GM18505 (cell line): ENCODE measurements around the gene RAPGEF1.

Experiments
- ATAC-seq: cut with Tn5 transposase; IDR thresholded peaks from one replicate; pipeline ENCODE4 v1.9.1; 2021; ENCODE audit not compliant: unreplicated experiment
- POLR2A ChIP-seq: IDR thresholded peaks from 4 replicates; pipeline ENCODE4 v1.6.1; 2011; ENCODE audit warnings: borderline replicate concordance; ENCODE audit not compliant: insufficient read depth, insufficient read length; ENCODE audit errors: extremely low read depth

The RAPGEF1 gene

DNA sequence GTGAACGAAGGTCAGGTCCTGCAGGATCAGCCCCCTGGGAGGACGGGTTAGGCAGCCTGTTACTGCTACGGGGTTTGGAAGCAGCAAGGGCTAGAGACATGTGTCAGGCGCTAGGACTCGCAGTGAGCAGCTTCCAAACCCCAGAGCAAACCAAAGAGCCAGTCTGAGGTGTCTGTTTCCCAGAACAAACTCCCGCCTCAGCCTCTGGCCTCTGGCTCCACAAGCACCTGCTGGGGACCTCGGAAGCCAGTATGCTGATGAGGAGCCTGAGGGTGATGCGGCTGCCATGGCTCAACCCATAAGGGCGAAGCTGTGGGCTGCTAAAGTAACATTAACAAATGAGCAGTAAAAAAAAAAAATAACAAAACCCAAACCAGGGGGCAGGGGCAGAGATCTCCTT, 159.5 kb downstream of the RAPGEF1 start:
- ATAC-seq: no peak
- TF ChIP-seq POLR2A: no peak

DNA sequence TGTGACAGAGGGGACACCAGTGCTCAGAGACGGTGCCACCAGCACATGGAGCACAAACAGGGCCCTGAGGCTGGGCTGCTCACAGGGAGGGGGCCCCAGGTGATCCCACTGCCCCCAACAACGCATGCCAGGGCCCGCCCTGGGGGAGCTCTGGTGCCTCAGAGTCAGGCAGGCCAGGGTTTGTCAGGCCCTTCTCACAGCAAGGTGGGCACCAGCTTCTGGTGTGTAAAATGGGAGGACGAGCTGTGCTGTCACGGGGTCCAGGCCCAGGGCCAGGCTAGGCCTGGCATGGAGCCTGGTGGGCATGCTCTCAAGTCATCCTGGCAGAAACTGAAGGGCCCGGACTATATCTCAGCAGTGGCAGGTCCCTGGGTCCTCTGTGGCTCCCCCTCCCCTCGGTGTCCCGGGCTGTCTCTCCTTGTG, 160.1 kb downstream of the RAPGEF1 start:
- no peak for ATAC-seq
- TF ChIP-seq POLR2A: no peak

DNA sequence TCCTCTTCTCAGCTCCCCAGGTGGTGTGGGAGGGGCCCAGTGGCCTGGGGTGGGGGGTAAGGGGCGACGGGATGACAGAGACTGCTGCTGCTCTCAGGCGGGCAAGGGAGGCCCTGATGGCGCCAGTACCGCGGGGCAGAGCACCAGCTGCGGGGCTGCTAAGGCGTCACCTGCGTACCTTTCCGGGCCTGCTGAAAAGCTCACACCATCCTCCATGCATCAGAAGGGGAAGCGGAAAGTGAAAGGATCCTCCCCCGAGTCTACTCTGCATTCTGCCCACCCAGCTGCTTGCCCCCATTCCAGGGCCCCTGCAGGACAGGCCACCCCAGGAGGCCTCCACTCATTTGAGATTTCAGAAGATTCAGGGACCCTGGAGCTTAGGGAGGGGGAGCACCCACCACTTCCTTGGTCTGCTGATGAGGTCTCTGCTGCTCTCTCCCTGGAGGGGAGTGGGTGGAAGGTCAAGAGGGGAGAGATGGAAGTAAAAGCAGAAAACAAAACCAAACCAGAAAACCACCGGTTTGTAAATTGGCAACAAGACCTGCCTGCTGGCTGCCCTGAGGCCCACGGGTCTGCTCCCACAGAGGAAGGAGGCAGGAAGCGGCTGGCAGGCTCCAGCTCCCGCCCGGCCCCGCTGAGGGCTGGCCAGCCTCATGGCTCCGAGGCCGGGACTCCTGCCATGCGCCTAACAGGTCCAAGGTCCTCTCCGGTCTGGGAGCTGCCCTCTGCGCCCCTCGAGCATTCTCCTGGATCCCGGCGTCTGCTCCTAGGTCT, 161.0 kb downstream of the RAPGEF1 start:
- ATAC-seq: peak; percentile 59
- no peak for TF ChIP-seq POLR2A

DNA sequence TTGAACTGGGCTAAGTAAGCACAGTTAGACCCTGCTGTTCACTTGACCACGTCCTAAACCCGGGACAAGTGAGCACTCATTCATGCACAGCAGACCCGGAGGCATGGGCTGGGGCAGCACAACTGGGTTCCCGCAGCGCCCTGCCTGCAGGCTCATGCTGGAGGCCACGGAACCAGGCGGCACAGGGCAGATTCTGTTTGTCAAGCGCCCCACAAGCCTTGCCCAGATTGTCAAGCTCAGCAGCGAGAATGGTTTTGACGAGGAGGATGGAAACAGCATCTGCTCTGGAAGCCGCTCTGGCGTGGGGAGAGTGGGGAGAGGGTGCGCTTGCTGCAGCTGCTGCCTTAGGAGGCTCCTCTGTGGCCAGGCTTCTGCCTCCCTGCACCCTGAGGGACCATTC, 161.9 kb downstream of the RAPGEF1 start:
- peak; percentile 14 for TF ChIP-seq POLR2A
- no peak for ATAC-seq

DNA sequence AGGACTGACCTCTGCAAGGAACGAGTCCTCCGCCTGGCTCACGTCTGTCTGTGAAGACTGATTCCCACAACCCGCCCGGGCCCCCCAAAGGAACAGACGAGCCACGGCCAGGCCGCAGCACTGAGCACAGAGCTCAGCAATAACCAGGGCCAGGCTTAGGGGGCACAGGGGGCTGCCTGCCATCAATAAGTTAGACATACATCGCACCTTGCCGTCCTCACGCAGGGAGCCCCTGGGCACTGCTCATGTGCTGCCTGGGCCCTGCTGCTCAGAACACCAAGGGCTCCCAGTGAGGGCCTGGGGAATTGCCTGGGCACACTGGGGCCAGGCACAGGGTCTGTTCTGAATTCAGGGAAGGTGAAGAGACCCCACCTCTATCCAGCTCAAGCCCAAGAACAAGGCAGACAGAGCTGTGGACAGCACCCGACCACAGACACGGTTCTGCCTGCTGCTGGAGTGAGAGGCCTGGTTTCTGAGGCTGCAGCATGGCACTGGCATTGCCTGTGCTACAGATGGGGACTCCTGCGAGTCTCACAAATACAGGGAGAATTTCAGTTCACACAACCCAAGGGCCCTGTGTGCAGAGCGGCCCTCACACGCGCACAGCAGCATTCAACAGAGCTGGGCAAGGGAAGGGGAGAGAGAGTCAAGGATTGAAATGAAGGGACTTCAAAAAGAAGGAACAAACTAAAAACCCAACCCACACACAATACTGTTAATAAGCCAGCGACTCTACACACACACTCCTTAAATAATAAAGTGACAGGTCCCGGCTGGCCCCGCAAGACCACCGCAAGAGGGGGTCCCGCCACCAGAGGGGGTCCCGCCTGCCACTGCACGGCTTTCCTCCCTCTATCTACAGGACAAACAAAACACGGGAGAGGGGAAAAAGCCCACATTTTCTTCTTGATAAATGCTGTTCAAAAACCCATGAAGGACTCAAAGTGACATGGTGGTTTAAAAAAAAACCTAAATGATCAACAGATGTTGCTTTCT, 162.6 kb downstream of the RAPGEF1 start:
- TF ChIP-seq POLR2A: no peak
- ATAC-seq: no peak

DNA sequence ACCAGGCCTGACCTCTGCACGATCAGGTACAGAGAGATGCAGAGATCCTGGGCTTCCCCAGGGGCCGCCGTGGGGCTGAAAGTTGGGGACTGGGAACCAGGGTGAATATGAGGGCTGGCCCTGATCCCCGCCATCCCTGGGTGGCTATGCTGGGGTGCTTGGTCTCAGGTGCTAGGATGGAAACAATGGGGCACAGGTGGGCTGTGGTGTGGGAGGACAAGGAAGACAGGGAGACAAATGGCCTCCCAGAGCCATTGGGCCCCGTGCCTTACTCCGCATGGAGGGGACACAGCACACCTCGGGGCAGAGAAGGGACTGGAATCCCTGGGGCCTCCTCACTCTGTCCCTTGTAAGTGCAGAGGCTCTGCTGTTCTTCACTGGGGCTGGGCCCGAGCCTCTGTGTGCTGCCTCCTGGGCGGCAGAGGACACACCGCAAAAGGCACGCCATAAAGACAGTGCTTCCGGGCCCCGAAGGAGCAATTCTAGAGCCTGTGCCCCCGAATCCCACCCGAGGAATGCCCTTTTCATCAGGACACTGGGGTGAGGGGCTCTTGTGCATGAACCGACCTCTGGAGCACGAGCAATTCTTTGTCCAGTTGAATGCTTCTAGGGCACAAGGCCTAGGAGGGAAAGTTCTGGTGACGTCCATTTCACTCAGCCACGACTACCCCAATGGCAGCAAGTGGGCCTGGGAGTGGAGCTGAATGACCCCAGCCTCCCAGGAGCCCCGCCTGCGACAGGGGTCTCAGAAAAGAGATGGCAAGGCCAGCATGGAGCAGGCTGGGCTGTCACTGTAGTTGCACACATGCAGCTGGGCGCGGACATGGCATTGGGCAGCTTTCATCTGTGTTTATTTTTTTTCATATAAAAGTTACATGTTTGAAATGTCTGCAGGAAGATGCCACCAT, 163.7 kb downstream of the RAPGEF1 start:
- no peak for ATAC-seq
- peak; percentile 16 for TF ChIP-seq POLR2A

DNA sequence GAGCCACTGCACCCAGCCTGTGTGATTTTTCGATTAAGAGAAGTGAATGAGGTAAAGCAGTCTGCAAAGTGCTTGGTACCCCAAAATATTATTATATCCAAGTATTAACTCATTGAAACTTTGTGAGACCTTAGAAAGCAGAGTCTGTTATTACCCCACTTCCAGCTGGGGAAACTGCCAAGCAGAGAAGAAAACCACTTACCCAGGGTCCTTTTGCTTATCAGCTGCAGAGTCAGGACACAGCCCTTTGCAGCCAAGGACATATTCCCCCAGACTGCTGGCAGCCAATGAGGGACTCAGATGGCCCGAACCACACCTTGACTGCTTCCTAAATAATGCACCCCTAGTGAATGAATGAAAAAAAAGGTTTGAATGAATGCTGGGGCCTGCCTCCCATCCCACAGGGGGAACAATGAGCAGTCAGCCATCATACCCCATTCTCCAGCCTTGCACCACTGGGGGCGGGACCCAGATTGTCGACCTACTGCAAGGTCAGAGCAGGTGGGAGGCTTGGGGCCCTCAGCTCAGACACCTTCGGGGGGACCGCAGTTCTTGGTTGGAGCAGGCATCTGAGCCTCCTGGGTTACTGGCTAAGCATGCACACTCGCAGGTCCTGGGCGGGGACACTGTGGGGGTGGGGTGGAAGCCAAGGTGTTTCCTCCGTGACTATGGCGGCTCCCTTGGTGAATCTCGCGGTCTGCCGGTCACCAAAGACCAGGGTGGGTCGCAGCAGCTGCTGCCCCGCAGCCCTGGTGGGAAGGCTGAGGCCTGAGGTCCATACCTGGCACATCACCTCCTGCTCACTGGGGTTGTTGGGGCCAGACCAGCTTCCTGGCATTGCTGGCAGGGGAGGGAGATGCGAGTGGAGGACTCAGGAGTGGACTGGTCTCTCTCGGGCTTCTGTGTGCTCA, 164.9 kb downstream of the RAPGEF1 start:
- TF ChIP-seq POLR2A: no peak
- no peak for ATAC-seq

DNA sequence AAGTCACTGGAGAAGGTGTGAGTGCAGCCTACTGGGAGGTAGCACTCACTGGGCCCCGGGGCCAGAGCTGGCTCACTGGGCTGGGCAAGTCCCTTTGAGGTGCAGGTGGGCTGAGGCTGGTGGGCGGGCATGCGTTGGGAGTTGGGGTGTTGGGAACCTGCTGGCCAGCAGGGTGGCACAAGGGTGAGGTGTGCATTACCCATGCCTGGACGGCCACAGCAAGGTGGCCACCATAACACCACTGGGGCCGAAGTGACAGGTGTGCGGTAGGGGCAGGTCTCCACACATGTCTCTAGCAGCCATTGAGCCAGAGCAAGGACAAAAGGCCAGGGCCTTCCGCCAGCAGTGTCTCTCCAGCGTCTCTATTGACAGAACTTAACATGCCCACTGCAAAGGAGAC, 172.0 kb downstream of the RAPGEF1 start:
- no peak for ATAC-seq
- no peak for TF ChIP-seq POLR2A

DNA sequence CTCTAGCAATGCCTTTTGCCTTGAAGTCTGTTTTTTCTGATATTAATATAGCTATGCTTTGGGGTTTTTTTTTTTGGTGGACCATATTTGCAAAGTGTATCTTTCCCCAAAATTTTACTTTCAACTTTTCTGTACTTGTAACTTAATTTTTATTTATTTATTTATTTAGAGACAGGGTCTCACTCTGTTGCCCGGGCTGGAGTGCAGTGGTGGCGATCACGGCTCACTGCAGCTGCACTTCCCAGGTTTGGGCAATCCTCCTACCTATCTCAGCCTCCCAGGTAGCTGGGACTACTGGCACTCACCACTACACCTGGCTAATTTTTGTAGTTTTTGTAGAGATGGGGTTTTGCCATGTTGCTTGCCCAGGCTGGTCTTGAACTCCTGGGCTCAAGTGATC, 173.7 kb downstream of the RAPGEF1 start:
- no peak for ATAC-seq
- TF ChIP-seq POLR2A: no peak

DNA sequence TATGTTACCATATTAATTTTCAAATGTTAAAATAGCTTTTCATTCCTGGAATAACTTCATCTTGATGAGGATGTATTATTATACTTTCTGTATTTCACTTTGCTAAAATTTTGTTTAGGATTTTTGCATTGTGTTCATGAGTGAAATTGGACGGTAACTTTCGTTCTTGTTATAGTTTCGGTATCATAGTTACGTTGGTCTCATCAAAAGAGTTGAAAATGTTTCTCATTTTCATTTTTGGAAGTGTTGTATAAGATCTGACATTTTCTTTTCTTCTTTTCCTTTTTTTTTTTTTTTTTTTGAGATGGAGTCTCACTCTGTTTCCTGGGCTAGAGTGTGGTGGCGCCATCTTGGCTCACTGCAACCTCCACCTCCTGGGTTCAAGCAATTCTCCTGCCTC, 174.5 kb downstream of the RAPGEF1 start:
- no peak for TF ChIP-seq POLR2A
- ATAC-seq: no peak

DNA sequence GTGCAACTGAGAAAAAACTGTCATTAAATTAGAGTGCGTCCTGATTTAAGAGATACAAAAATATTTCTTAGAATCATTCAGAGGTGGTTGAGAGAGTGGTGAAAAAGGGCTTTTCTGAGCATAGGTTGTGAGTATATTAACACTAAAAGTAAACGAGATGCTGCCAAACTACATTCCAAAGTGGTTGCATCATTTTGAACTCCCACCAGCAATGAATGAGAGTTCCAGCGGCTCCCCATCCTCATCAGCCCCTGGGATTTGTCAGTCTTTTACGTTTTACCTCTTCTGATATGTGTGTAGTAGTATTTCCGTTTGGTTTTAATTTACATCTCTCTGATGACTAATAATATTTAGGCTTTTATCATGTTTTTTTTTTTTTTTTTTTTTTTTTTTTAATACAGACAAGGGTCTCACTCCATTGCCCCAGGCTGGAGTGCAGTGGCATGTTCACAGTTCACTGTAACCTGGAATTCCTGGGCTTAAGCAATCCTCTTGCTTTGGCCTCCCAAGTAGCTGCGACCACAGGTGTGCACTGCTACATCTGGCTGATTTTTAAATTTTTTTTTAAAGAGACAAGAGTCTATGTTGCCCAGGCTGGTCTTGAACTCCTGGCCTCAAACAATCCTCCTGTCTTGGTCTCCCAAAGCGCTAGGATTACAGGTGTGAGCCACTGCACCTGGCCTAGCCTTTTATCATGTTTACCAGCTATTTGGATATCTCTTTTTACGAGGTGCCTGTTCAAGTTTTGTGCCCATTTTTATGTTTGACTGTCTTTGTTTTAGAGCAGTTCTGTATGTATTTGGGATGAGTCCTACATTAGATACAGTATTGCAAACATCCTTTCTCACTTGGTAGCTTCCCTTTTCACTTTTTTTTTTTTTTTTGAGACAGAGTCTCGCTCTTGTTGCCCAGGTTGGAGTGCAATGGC, 177.6 kb downstream of the RAPGEF1 start:
- ATAC-seq: no peak
- no peak for TF ChIP-seq POLR2A
